K562 (cell line): ENCODE data around the gene RCSD1. TPM values are rescaled to one million over a fixed set of nuclear protein-coding genes. Genes with fewer than 3 reads are reported as not detected.
A peak's percentile ranks its signal among the peaks of the same experiment; 100 is the strongest.

Experiments used
- ARNT ChIP-seq, 2 experiments: fragments of 450-650 bp; IDR thresholded peaks; 2 replicates each; pipeline ENCODE4 v1.6.1; 2016; ENCODE audit warnings: mild to moderate bottlenecking in 1 of 2
- CXXC5 ChIP-seq: fragments of 250-450 bp; sonication (Bioruptor Pico); IDR thresholded peaks from 2 replicates; pipeline ENCODE4 v1.8.0; 2022; ENCODE audit warnings: inconsistent platforms, mild to moderate bottlenecking, moderate library complexity
- FOXJ3 ChIP-seq: sonication (generic); formaldehyde crosslinking; IDR thresholded peaks from 2 replicates; pipeline ENCODE4 v1.4.0; 2020; ENCODE audit warnings: mild to moderate bottlenecking, missing genetic modification reagents
- HDAC2 ChIP-seq: fragments of 450-650 bp; IDR thresholded peaks from 2 replicates; pipeline ENCODE4 v1.6.1; 2016; ENCODE audit warnings: mild to moderate bottlenecking
- HMGN3 ChIP-seq: IDR thresholded peaks from 2 replicates; pipeline ENCODE4 v1.6.1; 2011; ENCODE audit warnings: borderline replicate concordance, low read depth, mild to moderate bottlenecking, mixed read lengths, low read length; ENCODE audit not compliant: insufficient read length; ENCODE audit errors: extremely low read depth
- HNRNPH1 ChIP-seq: fragments of 200-400 bp; formaldehyde crosslinking; optimal IDR thresholded peaks from 2 replicates; pipeline ENCODE3; 2017; ENCODE audit warnings: low read depth, mild to moderate bottlenecking, low read length, moderate library complexity
- PML ChIP-seq: IDR thresholded peaks from 2 replicates; pipeline ENCODE4 v1.6.1; 2012; ENCODE audit warnings: low read length, inconsistent platforms
- POLR2A ChIP-seq: fragments of 450-650 bp; conservative IDR thresholded peaks from 2 replicates; pipeline ENCODE4 v1.6.1; 2016
- RBBP5 ChIP-seq: fragments of 200-600 bp; sonication (generic); IDR thresholded peaks from 2 replicates; pipeline ENCODE4 v1.6.1; 2012; ENCODE audit warnings: borderline replicate concordance, mild to moderate bottlenecking, low read length, control low read depth, inconsistent platforms; ENCODE audit not compliant: insufficient read depth, poor library complexity, severe bottlenecking
- SMAD4 ChIP-seq: fragments of 250-450 bp; sonication (Bioruptor Pico); conservative IDR thresholded peaks from 2 replicates; pipeline ENCODE4 v1.8.0; 2021; ENCODE audit warnings: inconsistent platforms, mild to moderate bottlenecking, moderate library complexity
- TAF15 ChIP-seq: fragments of 200-400 bp; formaldehyde crosslinking; IDR thresholded peaks from 2 replicates; pipeline ENCODE4 v1.6.1; 2017; ENCODE audit warnings: mild to moderate bottlenecking, low read depth, low read length, moderate library complexity
- TCF3 ChIP-seq: sonication (generic); formaldehyde crosslinking; IDR thresholded peaks from 2 replicates; pipeline ENCODE4 v1.4.0; 2020; ENCODE audit warnings: mild to moderate bottlenecking, missing genetic modification reagents
- TCF7L2 ChIP-seq: fragments of 150-350 bp; IDR thresholded peaks from 2 replicates; pipeline ENCODE4 v1.6.1; 2016; ENCODE audit warnings: low read depth, mild to moderate bottlenecking, low read length, moderate library complexity
- polyA plus RNA-seq, 8 experiments: library from polyadenylated mRNA; depleted of rRNA in 4 of 8; stranded (reverse) in 5 of 8; unstranded in 3 of 8; fragments of >200 nt; fragmentation: Nextera tagmentation in 2 of 8; fragmentation: Illumina TruSeq in 1 of 8; extraction: Ambion mirVana in 2 of 8; extraction: Trizol in 1 of 8; gene quantifications; 2 replicates each; pipeline versions ENCODE4 v1.2.1 to v1.2.3, GENCODE V29; 2011 to 2014; ENCODE audit warnings: inconsistent platforms in 1 of 8, missing spikeins in 1 of 8
- total RNA-seq, 7 experiments: library from RNA; depleted of rRNA in 6 of 7; stranded (reverse); fragments of >200 nt in 6 of 7; fragmentation: Illumina TruSeq in 2 of 7; extraction: Trizol in 2 of 7; gene quantifications; 2 replicates each; pipeline versions ENCODE4 v1.2.1 to v1.2.3, GENCODE V29; 2011 to 2021; ENCODE audit warnings: low replicate concordance in 1 of 7
- TF ChIP-seq, protein P1 (sequence below): fragments of 450-650 bp; IDR thresholded peaks from 2 replicates; pipeline ENCODE4 v1.6.1; 2017; ENCODE audit warnings: antibody characterized with exemption, mild to moderate bottlenecking
- TF ChIP-seq, protein P2 (sequence below): fragments of 450-650 bp; IDR thresholded peaks from 2 replicates; pipeline ENCODE4 v1.6.1; 2016; ENCODE audit warnings: borderline replicate concordance
- TF ChIP-seq, protein P3 (sequence below): fragments of 450-650 bp; IDR thresholded peaks from 2 replicates; pipeline ENCODE4 v1.6.1; 2016; ENCODE audit warnings: antibody characterized with exemption
- TF ChIP-seq, protein P4 (sequence below): sonication (generic); formaldehyde crosslinking; IDR thresholded peaks from 2 replicates; pipeline ENCODE4 v1.8.0; 2022; ENCODE audit warnings: mild to moderate bottlenecking, missing genetic modification reagents

Gene RCSD1
- total and polyA plus RNA-seq, 9 of the 15 experiments (the other 6 are each of a cell fraction or from before 2014, with no cell fraction given) = 7.8 to 69.8 (median 45.3) TPM

DNA sequence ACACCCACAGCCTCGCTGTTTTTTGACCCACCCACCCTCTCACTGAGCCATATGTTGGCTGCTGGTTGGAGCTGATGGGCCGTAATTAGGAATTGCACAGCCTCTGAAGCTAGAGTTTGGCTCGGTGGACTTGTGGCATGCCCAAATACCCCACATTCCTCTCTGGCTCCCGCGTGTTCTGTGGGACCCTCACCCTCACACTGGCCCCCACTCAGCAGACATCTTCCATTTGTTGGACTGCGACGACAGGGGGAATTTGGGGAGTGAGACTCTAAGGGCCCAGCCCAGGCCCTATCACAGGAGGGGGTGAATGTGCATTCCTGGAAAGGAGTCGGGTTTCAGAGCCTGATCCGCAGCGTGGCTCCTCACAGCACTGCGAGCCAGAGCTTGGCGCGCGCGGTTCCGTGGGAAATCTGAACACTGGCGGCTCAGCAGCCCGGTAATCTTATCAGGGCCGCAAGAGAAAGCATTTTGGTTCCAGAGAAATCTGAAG is 5.2 kb downstream of the RCSD1 start (continued):
- TF ChIP-seq, protein P1, sequence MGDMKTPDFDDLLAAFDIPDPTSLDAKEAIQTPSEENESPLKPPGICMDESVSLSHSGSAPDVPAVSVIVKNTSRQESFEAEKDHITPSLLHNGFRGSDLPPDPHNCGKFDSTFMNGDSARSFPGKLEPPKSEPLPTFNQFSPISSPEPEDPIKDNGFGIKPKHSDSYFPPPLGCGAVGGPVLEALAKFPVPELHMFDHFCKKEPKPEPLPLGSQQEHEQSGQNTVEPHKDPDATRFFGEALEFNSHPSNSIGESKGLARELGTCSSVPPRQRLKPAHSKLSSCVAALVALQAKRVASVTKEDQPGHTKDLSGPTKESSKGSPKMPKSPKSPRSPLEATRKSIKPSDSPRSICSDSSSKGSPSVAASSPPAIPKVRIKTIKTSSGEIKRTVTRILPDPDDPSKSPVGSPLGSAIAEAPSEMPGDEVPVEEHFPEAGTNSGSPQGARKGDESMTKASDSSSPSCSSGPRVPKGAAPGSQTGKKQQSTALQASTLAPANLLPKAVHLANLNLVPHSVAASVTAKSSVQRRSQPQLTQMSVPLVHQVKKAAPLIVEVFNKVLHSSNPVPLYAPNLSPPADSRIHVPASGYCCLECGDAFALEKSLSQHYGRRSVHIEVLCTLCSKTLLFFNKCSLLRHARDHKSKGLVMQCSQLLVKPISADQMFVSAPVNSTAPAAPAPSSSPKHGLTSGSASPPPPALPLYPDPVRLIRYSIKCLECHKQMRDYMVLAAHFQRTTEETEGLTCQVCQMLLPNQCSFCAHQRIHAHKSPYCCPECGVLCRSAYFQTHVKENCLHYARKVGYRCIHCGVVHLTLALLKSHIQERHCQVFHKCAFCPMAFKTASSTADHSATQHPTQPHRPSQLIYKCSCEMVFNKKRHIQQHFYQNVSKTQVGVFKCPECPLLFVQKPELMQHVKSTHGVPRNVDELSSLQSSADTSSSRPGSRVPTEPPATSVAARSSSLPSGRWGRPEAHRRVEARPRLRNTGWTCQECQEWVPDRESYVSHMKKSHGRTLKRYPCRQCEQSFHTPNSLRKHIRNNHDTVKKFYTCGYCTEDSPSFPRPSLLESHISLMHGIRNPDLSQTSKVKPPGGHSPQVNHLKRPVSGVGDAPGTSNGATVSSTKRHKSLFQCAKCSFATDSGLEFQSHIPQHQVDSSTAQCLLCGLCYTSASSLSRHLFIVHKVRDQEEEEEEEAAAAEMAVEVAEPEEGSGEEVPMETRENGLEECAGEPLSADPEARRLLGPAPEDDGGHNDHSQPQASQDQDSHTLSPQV = peak; percentile 89
- TF ChIP-seq HNRNPH1 (no peak), TAF15 (no peak), HDAC2 (peak; percentile 92), TCF7L2 (no peak), FOXJ3 (no peak), TCF3 (CRISPR knock-in tag) (no peak; the same call in 1 of the 2 replicates), RBBP5 (peak; percentile 82), SMAD4 (CRISPR knock-in tag) (peak; percentile 82), ARNT (IDR thresholded peaks at IDR 0.05) (no peak), HMGN3 (peak; percentile 84), POLR2A (peak; percentile 56; the same call in 1 of the 2 replicates), PML (0 out of 2 replicates have a peak, but pooled peaks have one; percentile 25), CXXC5 (peak; percentile 76)
- TF ChIP-seq, protein P2, sequence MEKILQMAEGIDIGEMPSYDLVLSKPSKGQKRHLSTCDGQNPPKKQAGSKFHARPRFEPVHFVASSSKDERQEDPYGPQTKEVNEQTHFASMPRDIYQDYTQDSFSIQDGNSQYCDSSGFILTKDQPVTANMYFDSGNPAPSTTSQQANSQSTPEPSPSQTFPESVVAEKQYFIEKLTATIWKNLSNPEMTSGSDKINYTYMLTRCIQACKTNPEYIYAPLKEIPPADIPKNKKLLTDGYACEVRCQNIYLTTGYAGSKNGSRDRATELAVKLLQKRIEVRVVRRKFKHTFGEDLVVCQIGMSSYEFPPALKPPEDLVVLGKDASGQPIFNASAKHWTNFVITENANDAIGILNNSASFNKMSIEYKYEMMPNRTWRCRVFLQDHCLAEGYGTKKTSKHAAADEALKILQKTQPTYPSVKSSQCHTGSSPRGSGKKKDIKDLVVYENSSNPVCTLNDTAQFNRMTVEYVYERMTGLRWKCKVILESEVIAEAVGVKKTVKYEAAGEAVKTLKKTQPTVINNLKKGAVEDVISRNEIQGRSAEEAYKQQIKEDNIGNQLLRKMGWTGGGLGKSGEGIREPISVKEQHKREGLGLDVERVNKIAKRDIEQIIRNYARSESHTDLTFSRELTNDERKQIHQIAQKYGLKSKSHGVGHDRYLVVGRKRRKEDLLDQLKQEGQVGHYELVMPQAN = no peak
- TF ChIP-seq, protein P3, sequence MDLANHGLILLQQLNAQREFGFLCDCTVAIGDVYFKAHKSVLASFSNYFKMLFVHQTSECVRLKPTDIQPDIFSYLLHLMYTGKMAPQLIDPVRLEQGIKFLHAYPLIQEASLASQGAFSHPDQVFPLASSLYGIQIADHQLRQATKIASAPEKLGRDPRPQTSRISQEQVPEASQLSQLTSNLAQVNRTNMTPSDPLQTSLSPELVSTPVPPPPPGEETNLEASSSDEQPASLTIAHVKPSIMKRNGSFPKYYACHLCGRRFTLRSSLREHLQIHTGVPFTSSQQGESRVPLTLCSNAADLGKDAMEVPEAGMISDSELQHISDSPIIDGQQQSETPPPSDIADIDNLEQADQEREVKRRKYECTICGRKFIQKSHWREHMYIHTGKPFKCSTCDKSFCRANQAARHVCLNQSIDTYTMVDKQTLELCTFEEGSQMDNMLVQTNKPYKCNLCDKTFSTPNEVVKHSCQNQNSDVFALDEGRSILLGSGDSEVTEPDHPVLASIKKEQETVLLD = peak; percentile 58; the same call in 1 of the 2 replicates
- TF ChIP-seq, protein P4, sequence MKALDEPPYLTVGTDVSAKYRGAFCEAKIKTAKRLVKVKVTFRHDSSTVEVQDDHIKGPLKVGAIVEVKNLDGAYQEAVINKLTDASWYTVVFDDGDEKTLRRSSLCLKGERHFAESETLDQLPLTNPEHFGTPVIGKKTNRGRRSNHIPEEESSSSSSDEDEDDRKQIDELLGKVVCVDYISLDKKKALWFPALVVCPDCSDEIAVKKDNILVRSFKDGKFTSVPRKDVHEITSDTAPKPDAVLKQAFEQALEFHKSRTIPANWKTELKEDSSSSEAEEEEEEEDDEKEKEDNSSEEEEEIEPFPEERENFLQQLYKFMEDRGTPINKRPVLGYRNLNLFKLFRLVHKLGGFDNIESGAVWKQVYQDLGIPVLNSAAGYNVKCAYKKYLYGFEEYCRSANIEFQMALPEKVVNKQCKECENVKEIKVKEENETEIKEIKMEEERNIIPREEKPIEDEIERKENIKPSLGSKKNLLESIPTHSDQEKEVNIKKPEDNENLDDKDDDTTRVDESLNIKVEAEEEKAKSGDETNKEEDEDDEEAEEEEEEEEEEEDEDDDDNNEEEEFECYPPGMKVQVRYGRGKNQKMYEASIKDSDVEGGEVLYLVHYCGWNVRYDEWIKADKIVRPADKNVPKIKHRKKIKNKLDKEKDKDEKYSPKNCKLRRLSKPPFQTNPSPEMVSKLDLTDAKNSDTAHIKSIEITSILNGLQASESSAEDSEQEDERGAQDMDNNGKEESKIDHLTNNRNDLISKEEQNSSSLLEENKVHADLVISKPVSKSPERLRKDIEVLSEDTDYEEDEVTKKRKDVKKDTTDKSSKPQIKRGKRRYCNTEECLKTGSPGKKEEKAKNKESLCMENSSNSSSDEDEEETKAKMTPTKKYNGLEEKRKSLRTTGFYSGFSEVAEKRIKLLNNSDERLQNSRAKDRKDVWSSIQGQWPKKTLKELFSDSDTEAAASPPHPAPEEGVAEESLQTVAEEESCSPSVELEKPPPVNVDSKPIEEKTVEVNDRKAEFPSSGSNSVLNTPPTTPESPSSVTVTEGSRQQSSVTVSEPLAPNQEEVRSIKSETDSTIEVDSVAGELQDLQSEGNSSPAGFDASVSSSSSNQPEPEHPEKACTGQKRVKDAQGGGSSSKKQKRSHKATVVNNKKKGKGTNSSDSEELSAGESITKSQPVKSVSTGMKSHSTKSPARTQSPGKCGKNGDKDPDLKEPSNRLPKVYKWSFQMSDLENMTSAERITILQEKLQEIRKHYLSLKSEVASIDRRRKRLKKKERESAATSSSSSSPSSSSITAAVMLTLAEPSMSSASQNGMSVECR (CRISPR knock-in tag) = peak; percentile 39; the same call in 1 of the 2 replicates
